H1 (cell line): ENCODE measurements around the gene HSD17B3. TPM values are rescaled to one million over a fixed set of nuclear protein-coding genes. Genes with fewer than 3 reads are reported as not detected.

Experiments
- CTCF ChIA-PET: fragments of 300-600 bp; sonication (Branson Sonifier 250); formaldehyde crosslinking; loops from one replicate; lab custom pipeline; 2021; ENCODE audit not compliant: partially characterized antibody; lab: Charles Lee
- POLR2A ChIA-PET: fragments of 300-600 bp; sonication (Branson Sonifier 250); formaldehyde crosslinking; loops from one replicate; lab custom pipeline; 2021; ENCODE audit warnings: inconsistent platforms; ENCODE audit not compliant: partially characterized antibody; lab: Charles Lee
- DNase-seq, 2 experiments: peaks; one replicate each; pipeline versions ENCODE4 v3.0.0 to v3.0.0-alpha.2; 2010 to 2022; ENCODE audit warnings: low spot score in 2 of 2, low read depth in 1 of 2, mixed read lengths in 1 of 2
- FAIRE-seq: peaks from 2 replicates; lab custom pipeline; 2011; peaks lifted over from hg19 to GRCh38; lab: Jason Lieb, UNC
- H2AFZ ChIP-seq: 2 replicates; pipeline ENCODE4 v1.8.1; 2012; ENCODE audit warnings: low read length, inconsistent platforms
- H2AK5ac ChIP-seq: 2 replicates; pipeline ENCODE4 v1.6.1; 2013; ENCODE audit warnings: low read depth, low read length
- H2BK120ac ChIP-seq: replicated peaks from 2 replicates; pipeline ENCODE3; 2013; ENCODE audit warnings: low read depth, low read length, inconsistent platforms
- H2BK12ac ChIP-seq: 2 replicates; pipeline ENCODE4 v1.6.1; 2013; ENCODE audit warnings: low read depth, low read length
- H2BK15ac ChIP-seq: 2 replicates; pipeline ENCODE4 v1.6.1; 2013; ENCODE audit warnings: low read length
- H2BK20ac ChIP-seq: 2 replicates; pipeline ENCODE4 v1.6.1; 2013; ENCODE audit warnings: low read length
- H2BK5ac ChIP-seq: 2 replicates; pipeline ENCODE4 v1.6.1; 2013; ENCODE audit warnings: low read depth, low read length
- H3K14ac ChIP-seq: 2 replicates; pipeline ENCODE4 v1.6.1; 2013; ENCODE audit warnings: inconsistent platforms; ENCODE audit not compliant: insufficient read length
- H3K18ac ChIP-seq: 2 replicates; pipeline ENCODE4 v1.6.1; 2013; ENCODE audit warnings: low read length; ENCODE audit errors: extremely low read depth
- H3K23ac ChIP-seq: 2 replicates; pipeline ENCODE4 v1.6.1; 2013; ENCODE audit warnings: inconsistent platforms; ENCODE audit not compliant: insufficient read length
- H3K23me2 ChIP-seq: 2 replicates; pipeline ENCODE4 v1.6.1; 2013; ENCODE audit warnings: low read depth, low read length
- H3K27ac ChIP-seq: 2 replicates; pipeline ENCODE4 v1.6.1; 2011; ENCODE audit warnings: low read depth, low read length, inconsistent platforms
- H3K27me3 ChIP-seq, 4 experiments: replicated peaks in 1 of 4; 1 replicate in 1 of 4; 2 replicates in 3 of 4; pipeline versions ENCODE4 v1.6.1 to v1.8.1; 2011 to 2013; ENCODE audit warnings: low read length in 3 of 4, mild to moderate bottlenecking in 3 of 4, inconsistent platforms in 2 of 4, mixed read lengths in 2 of 4, moderate library complexity in 1 of 4; ENCODE audit not compliant: control insufficient read depth in 3 of 4, insufficient read depth in 3 of 4; ENCODE audit errors: extremely low read depth in 1 of 4
- H3K36me3 ChIP-seq, 4 experiments: 2 replicates each; pipeline versions ENCODE4 v1.6.1 to v1.8.1; 2011 to 2013; ENCODE audit warnings: mild to moderate bottlenecking in 4 of 4, low read length in 3 of 4, moderate library complexity in 2 of 4, control low read depth in 1 of 4, inconsistent platforms in 1 of 4; ENCODE audit not compliant: insufficient read depth in 4 of 4, control insufficient read depth in 2 of 4
- H3K4ac ChIP-seq: replicated peaks from 2 replicates; pipeline ENCODE3; 2013; ENCODE audit warnings: low read length, low read depth, mixed read lengths, inconsistent platforms; ENCODE audit not compliant: insufficient read length
- H3K4me1 ChIP-seq, 4 experiments: replicated peaks in 1 of 4; 1 replicate in 1 of 4; 2 replicates in 3 of 4; pipeline versions ENCODE4 v1.6.1 to v1.8.1; 2011 to 2013; ENCODE audit warnings: low read length in 3 of 4, inconsistent platforms in 2 of 4, mixed read lengths in 1 of 4; ENCODE audit not compliant: insufficient read depth in 4 of 4, control insufficient read depth in 3 of 4
- H3K4me2 ChIP-seq, 2 experiments: 2 replicates each; pipeline versions ENCODE4 v1.6.1 to v1.8.1; 2011 to 2013; ENCODE audit warnings: low read depth in 2 of 2, low read length in 2 of 2, control low read depth in 1 of 2, inconsistent platforms in 1 of 2, mild to moderate bottlenecking in 1 of 2; ENCODE audit not compliant: insufficient read depth in 1 of 2
- H3K4me3 ChIP-seq, 4 experiments: fragments of 200-600, 300-600 bp in 1 of 4; sonication (generic), shearing (Covaris generic), sonication (Bioruptor Twin) in 1 of 4; 2 replicates each; pipeline versions ENCODE4 v1.5.1 to v1.8.1; 2011 to 2016; ENCODE audit warnings: low read length in 4 of 4, low read depth in 3 of 4, control low read depth in 2 of 4, inconsistent platforms in 2 of 4, mild to moderate bottlenecking in 2 of 4, mixed read lengths in 1 of 4, moderate library complexity in 1 of 4; ENCODE audit not compliant: insufficient read depth in 2 of 4; ENCODE audit errors: extremely low read depth in 1 of 4
- H3K56ac ChIP-seq: replicated peaks from 2 replicates; pipeline ENCODE3; 2013; ENCODE audit warnings: low read depth, mild to moderate bottlenecking, mixed read lengths, low read length, inconsistent platforms; ENCODE audit not compliant: insufficient read length
- H3K79me1 ChIP-seq: 2 replicates; pipeline ENCODE4 v1.6.1; 2013; ENCODE audit warnings: low read depth, low read length, control low read depth
- H3K79me2 ChIP-seq, 2 experiments: 2 replicates each; pipeline versions ENCODE4 v1.6.1 to v1.8.1; 2012 to 2013; ENCODE audit warnings: low read length in 2 of 2, mild to moderate bottlenecking in 2 of 2, inconsistent platforms in 1 of 2; ENCODE audit not compliant: insufficient read depth in 2 of 2, control insufficient read depth in 1 of 2
- H3K9ac ChIP-seq, 4 experiments: replicated peaks in 1 of 4; 1 replicate in 1 of 4; 2 replicates in 3 of 4; pipeline versions ENCODE4 v1.6.1 to v1.8.1; 2011 to 2013; ENCODE audit warnings: low read depth in 3 of 4, low read length in 3 of 4, control low read depth in 2 of 4, mild to moderate bottlenecking in 2 of 4, moderate library complexity in 2 of 4, inconsistent platforms in 1 of 4; ENCODE audit errors: extremely low read depth in 1 of 4
- H3K9me3 ChIP-seq, 2 experiments: 2 replicates each; pipeline versions ENCODE4 v1.6.1 to v1.8.1; 2012 to 2013; ENCODE audit warnings: mild to moderate bottlenecking in 2 of 2, moderate library complexity in 2 of 2, control low read depth in 1 of 2, inconsistent platforms in 1 of 2, low read depth in 1 of 2, low read length in 1 of 2, mixed read lengths in 1 of 2; ENCODE audit not compliant: insufficient read depth in 2 of 2
- H4K20me1 ChIP-seq, 2 experiments: replicated peaks in 1 of 2; 2 replicates each; pipeline versions ENCODE3 to v1.8.1; 2011 to 2013; ENCODE audit warnings: inconsistent platforms in 2 of 2, low read length in 2 of 2, mild to moderate bottlenecking in 1 of 2; ENCODE audit not compliant: insufficient read depth in 2 of 2, control insufficient read depth in 1 of 2
- H4K5ac ChIP-seq: 2 replicates; pipeline ENCODE4 v1.6.1; 2013; ENCODE audit warnings: low read length, low read depth, mixed read lengths, inconsistent platforms; ENCODE audit not compliant: insufficient read length
- H4K8ac ChIP-seq: 2 replicates; pipeline ENCODE4 v1.8.0; 2013; ENCODE audit warnings: mild to moderate bottlenecking, moderate library complexity, low read length, inconsistent platforms; ENCODE audit not compliant: insufficient read depth; ENCODE audit errors: extremely low read depth
- H4K91ac ChIP-seq: replicated peaks from 2 replicates; pipeline ENCODE3; 2013; ENCODE audit warnings: low read length, mixed read lengths, inconsistent platforms; ENCODE audit not compliant: insufficient read length
- CEBPB ChIP-seq: IDR thresholded peaks from 2 replicates; pipeline ENCODE4 v1.6.1; 2012; ENCODE audit warnings: low read depth, low read length
- CHD1 ChIP-seq: IDR thresholded peaks from 2 replicates; pipeline ENCODE4 v1.6.1; 2012; ENCODE audit warnings: low read depth, low read length, improper control_type of control experiment
- CREB1 ChIP-seq: IDR thresholded peaks from 2 replicates; pipeline ENCODE4 v1.6.1; 2012; ENCODE audit warnings: inconsistent platforms
- SIN3A ChIP-seq, 2 experiments: IDR thresholded peaks in 1 of 2; conservative IDR thresholded peaks in 1 of 2; 2 replicates each; pipeline ENCODE4 v1.6.1; 2011 to 2012; ENCODE audit warnings: low read length in 2 of 2, improper control_type of control experiment in 1 of 2, low read depth in 1 of 2, mild to moderate bottlenecking in 1 of 2
- SP1 ChIP-seq: IDR thresholded peaks from 2 replicates; pipeline ENCODE4 v1.6.1; 2011; ENCODE audit warnings: low read depth, low read length
- TEAD4 ChIP-seq: IDR thresholded peaks from 2 replicates; pipeline ENCODE4 v1.6.1; 2012; ENCODE audit warnings: low read depth, low read length, inconsistent platforms, mixed read lengths
- YY1 ChIP-seq: IDR thresholded peaks from 2 replicates; pipeline ENCODE4 v1.6.1; 2011; ENCODE audit warnings: low read depth, mild to moderate bottlenecking, low read length
- WGBS, 2 experiments: shearing (Covaris generic) in 1 of 2; methylation state at CpG; one replicate each; pipeline versions ENCODE4 v1.1.6 to v1.1.7; 2013 to 2015; ENCODE audit warnings: low lambda C conversion rate in 2 of 2, mixed read lengths in 2 of 2, inconsistent platforms in 1 of 2, low coverage in 1 of 2, missing lambda C conversion rate in 1 of 2; ENCODE audit not compliant: insufficient replicate concordance in 2 of 2, insufficient coverage in 1 of 2, insufficient read length in 1 of 2; ENCODE audit errors: extremely low coverage in 1 of 2, missing lambda C conversion rate in 1 of 2; 5-methylcytosine and 5-hydroxymethylcytosine counted together
- long read RNA-seq, 2 experiments: library from RNA in 1 of 2; library from capped mRNA in 1 of 2; stranded (forward); transcript quantifications; one replicate each; pipeline ENCODE4 v2.0.0, GENCODE V29; 2021; ENCODE audit warnings: inconsistent platforms in 1 of 2
- polyA minus RNA-seq, 3 experiments: library from RNA; depleted of rRNA, polyadenylated mRNA; stranded (reverse); fragments of >200 nt; gene quantifications; 1 replicate in 2 of 3; 2 replicates in 1 of 3; pipeline ENCODE4 v1.2.3, GENCODE V29; 2011
- polyA plus RNA-seq, 7 experiments: library from polyadenylated mRNA; depleted of rRNA in 3 of 7; stranded (reverse) in 5 of 7; unstranded in 2 of 7; fragments of >200 nt in 5 of 7; fragments of 200-250 nt in 2 of 7; gene quantifications; 1 replicate in 5 of 7; 2 replicates in 1 of 7; 4 replicates in 1 of 7; pipeline versions ENCODE4 v1.2.1 to v1.2.3, GENCODE V29; 2011 to 2013; ENCODE audit warnings: missing spikeins in 2 of 7, mixed read lengths in 2 of 7
- total RNA-seq: library from RNA; stranded (reverse); fragmentation: NEBNext Ultra II Directional; extraction: Animal tissue kit (Norgen Biotek cat#: 25700); gene quantifications from 2 replicates; pipeline ENCODE4 v1.2.1, GENCODE V29; 2021

HSD17B3 gene
- total RNA-seq, result not detected in 2 replicates
- 0.16 TPM in 1 of 2 replicates, not detected in the other for polyA plus RNA-seq (2011; rRNA removed)
- not detected for polyA plus RNA-seq (2011; cell fraction: cytosol; rRNA removed)
- not detected for polyA plus RNA-seq (2011; cell fraction: nucleus; rRNA removed)
- not detected in 4 replicates for polyA plus RNA-seq (2012, experiment 1 of 2)
- polyA plus RNA-seq (2012, experiment 2 of 2), result not detected
- 0.04 TPM for polyA plus RNA-seq (2013, experiment 1 of 2)
- not detected for polyA plus RNA-seq (2013, experiment 2 of 2)
- polyA minus RNA-seq (2011; rRNA and poly(A)+ RNA removed), result 0.49 TPM in 1 of 2 replicates, not detected in the other
- not detected for polyA minus RNA-seq (2011; cell fraction: cytosol; rRNA and poly(A)+ RNA removed)
- not detected for polyA minus RNA-seq (2011; cell fraction: nucleus; rRNA and poly(A)+ RNA removed)
- long read RNA-seq, experiment 1, result 0 reads
- long read RNA-seq, experiment 2, result 0 reads

- Histone ChIP-seq H2BK120ac (no peak within 1 kb of the TSS), H2BK5ac (no peak within 1 kb of the TSS), H4K91ac (no peak within 1 kb of the TSS), H3K4me2 (no peak within 1 kb of the TSS), H3K4me3 (no peak within 1 kb of the TSS), H3K27ac (no peak within 1 kb of the TSS), H2AK5ac (no peak within 1 kb of the TSS), H3K14ac (no peak within 1 kb of the TSS), H3K9ac (no peak within 1 kb of the TSS), H3K23me2 (no peaks in the 10 kb centered on the region; the same call in 1 of the 2 replicates), H4K20me1 (no peaks in the 10 kb centered on the region), H2BK15ac (no peak within 1 kb of the TSS), H4K5ac (no peak within 1 kb of the TSS), H3K27me3 (no peaks in the 10 kb centered on the region), H2AFZ (no peak within 1 kb of the TSS), H3K56ac (no peak within 1 kb of the TSS), H3K23ac (no peak within 1 kb of the TSS), H3K4me1 (peaks cover 0 to 4% (median 0%) of the 10 kb centered on the region in 4 experiments; a peak in 2 of 7 replicates), H3K4ac (no peak within 1 kb of the TSS), H4K8ac (no peak within 1 kb of the TSS), H2BK20ac (no peak within 1 kb of the TSS), H2BK12ac (no peak within 1 kb of the TSS), H3K79me1 (no peaks in the 10 kb centered on the region), H3K36me3 (no peaks in the 10 kb centered on the region), H3K79me2 (no peaks in the 10 kb centered on the region), H3K18ac (no peak within 1 kb of the TSS), H3K9me3 (no peaks in the 10 kb centered on the region)
- no peak for DNase-seq
- no peak for FAIRE-seq
- ChIA-PET CTCF (interaction anchor here (1.2 to 1.5 kb wide), 2 partner anchors 15 to 57 kb away, joined by 4 to 7 read pairs; no protein-coding TSS in a partner anchor), POLR2A (no interaction called here)
- WGBS, 2 experiments, result 95% methylated on average over 6 of the region's 6 CpGs; no CpG with 5 or more reads in 1 of the 2 experiments
- TF ChIP-seq TEAD4 (no peak), SP1 (no peak), CEBPB (no peak), CHD1 (no peak), SIN3A (conservative IDR thresholded peaks at IDR 0.05 in 1 of 2, IDR thresholded peaks at IDR 0.05 in 1 of 2; ENCODE audit: low read depth in 1 of 2, low read length in 2 of 2) (no peak), YY1 (no peak), CREB1 (no peak)
Observed at GRCh38 chr9:96302021-96302420, at the start of gene HSD17B3. Gene HSD17B3 (minus strand): TSS chr9:96302176. CDS start chr9:96302104, 72 bp downstream.
